ENCODE data around the gene HPSE2.

- TF ChIP-seq YY1 (IDR thresholded peaks at IDR 0.05) (no peak), CTCF (IDR thresholded peaks at IDR 0.05; ENCODE audit: low read depth, low read length, missing input control) (no peak), RAD21 (IDR thresholded peaks at IDR 0.05) (no peak), MAX (IDR thresholded peaks at IDR 0.05) (no peak), JUND (IDR thresholded peaks at IDR 0.05) (no peak), EGR1 (IDR thresholded peaks at IDR 0.05; ENCODE audit: low read depth in 2 of 2) (no peak)
Observed at GRCh38 chr10:98880971-98881370, 354.7 kb downstream of the HPSE2 start.
